ENCODE measurements around the gene MAN1C1.

Gene MAN1C1

DNA sequence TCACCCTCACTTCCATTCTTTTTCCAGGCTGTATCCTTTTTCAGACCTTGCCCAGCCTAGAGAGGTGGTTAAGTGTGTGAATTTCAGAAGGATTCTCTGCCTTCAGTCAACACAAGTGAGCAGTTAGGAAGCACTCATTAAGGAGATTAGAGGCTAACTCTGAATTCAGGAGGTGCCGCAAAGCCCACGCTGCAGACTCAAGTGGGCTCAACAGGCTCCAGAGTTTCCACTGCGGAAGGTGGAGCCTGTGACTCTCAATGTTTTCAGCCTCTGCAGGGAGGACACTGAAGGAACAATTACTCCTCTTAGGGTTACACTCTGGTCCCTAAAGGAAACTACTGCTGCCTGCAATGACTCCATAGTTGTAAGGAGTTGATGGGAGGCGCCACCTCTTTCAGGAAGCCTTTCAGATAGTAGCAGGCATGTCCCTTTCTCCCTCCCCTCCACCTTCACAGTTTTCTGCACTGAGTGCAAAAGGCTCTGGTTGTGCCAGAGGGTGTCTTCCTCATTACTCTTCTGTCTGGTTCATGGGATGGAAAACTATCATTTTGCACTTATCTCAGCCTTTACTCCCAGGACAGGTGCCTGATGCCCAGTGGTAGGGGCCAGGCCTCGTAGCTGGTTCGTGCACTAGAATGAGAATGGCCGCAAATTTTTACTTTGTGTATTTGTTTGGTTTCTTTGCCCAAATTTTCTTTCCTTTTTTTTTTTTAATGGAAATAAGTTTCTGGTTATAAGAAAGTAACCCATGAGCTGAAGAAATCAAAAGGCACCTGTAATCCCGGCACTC is 128.2 kb downstream of the MAN1C1 start:
- no peaks in the 10 kb centered on the region for H3K4me1 ChIP-seq (ENCODE audit: control insufficient read depth in 1 of 2, insufficient read depth in 1 of 2, low read depth in 1 of 2, low read length in 1 of 2)
- H3K36me3 ChIP-seq: no peaks in the 10 kb centered on the region
- no peaks in the 10 kb centered on the region for H3K27me3 ChIP-seq
- H3K4me3 ChIP-seq (ENCODE audit: low read depth in 1 of 2, low read length in 1 of 2): no peak overlapping the region
- H3K9me3 ChIP-seq: no peaks in the 10 kb centered on the region
- TF ChIP-seq, protein P1, sequence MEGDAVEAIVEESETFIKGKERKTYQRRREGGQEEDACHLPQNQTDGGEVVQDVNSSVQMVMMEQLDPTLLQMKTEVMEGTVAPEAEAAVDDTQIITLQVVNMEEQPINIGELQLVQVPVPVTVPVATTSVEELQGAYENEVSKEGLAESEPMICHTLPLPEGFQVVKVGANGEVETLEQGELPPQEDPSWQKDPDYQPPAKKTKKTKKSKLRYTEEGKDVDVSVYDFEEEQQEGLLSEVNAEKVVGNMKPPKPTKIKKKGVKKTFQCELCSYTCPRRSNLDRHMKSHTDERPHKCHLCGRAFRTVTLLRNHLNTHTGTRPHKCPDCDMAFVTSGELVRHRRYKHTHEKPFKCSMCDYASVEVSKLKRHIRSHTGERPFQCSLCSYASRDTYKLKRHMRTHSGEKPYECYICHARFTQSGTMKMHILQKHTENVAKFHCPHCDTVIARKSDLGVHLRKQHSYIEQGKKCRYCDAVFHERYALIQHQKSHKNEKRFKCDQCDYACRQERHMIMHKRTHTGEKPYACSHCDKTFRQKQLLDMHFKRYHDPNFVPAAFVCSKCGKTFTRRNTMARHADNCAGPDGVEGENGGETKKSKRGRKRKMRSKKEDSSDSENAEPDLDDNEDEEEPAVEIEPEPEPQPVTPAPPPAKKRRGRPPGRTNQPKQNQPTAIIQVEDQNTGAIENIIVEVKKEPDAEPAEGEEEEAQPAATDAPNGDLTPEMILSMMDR (IDR thresholded peaks at IDR 0.05): no peak
- no peak overlapping the region for H3K27ac ChIP-seq

DNA sequence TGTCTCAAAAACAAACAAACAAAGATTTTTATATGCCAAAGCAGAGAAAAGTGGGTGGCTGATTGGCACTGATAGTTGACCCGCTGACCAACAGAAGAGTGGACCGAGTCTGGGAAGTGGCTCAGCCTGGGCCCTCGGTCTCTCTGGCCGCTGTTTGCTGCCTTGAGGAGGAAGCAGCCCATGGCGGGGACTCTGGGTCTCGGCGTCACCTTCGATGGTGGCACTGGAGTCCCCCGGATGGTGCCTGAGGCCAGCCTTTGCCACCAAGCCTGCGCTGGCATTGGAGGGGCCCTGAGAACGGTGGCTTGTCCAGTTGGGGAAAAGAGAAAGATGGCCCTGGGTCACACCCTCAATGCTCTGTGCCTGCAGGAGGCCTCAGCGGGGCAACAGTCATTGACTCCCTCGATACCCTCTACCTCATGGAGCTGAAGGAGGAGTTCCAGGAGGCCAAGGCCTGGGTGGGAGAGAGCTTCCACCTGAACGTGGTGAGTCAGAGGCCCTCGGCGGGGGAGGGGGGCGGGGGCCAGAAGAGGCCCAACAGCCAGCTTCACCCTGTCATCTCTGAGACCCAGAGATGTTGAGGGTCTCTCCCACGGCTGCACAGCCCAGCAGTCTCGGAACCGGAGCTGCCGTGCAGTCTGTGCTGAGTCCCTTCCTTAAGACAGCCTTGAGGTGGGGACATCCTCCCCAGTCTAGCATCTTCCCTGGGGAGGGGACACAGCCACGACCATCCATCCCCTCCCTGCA is 129.9 kb downstream of the MAN1C1 start:
- H3K27ac ChIP-seq: no peak overlapping the region
- H3K4me1 ChIP-seq (ENCODE audit: control insufficient read depth in 1 of 2, insufficient read depth in 1 of 2, low read depth in 1 of 2, low read length in 1 of 2): no peaks in the 10 kb centered on the region
- TF ChIP-seq, protein P1 (IDR thresholded peaks at IDR 0.05): no peak
- H3K36me3 ChIP-seq: no peaks in the 10 kb centered on the region
- H3K4me3 ChIP-seq (ENCODE audit: low read depth in 1 of 2, low read length in 1 of 2): no peak overlapping the region
- H3K9me3 ChIP-seq: no peaks in the 10 kb centered on the region
- no peaks in the 10 kb centered on the region for H3K27me3 ChIP-seq

DNA sequence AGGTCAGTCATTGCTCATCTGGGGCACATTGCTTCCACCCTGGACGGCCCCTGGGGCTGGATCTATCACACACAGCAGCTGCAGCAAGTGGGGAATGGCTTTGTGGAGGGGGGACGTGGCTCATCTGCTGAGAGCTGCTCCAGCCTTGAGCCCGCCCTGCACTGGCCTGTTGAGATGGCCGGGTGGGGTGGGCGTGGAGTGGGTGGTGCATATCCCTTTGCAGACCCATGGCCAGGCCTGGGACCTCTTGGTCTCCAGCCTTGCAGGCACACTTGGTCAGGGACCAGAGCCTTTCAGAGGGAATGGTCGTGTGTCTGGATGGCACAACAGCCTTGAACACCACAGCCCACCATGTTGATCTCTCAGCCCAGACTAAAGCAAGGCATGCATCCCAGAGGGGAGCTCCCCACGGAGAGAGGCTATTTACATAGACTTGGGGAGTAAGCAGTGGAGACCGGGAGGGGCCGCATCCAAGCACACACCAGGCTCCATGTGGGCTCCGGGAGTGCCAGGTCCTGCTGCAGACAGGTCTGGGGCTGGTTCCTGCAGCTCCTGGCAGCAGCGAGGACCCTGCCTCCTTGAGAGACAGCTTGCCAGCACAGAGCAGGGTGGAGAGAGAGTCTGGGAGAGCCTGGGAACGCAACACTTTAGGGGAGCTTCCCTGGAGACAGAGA is 130.6 kb downstream of the MAN1C1 start:
- H3K4me3 ChIP-seq (ENCODE audit: low read depth in 1 of 2, low read length in 1 of 2): no peak overlapping the region
- H3K4me1 ChIP-seq (ENCODE audit: control insufficient read depth in 1 of 2, insufficient read depth in 1 of 2, low read depth in 1 of 2, low read length in 1 of 2): no peaks in the 10 kb centered on the region
- H3K36me3 ChIP-seq: no peaks in the 10 kb centered on the region
- TF ChIP-seq, protein P1 (IDR thresholded peaks at IDR 0.05): no peak
- H3K27me3 ChIP-seq: no peaks in the 10 kb centered on the region
- no peak overlapping the region for H3K27ac ChIP-seq
- H3K9me3 ChIP-seq: no peaks in the 10 kb centered on the region

DNA sequence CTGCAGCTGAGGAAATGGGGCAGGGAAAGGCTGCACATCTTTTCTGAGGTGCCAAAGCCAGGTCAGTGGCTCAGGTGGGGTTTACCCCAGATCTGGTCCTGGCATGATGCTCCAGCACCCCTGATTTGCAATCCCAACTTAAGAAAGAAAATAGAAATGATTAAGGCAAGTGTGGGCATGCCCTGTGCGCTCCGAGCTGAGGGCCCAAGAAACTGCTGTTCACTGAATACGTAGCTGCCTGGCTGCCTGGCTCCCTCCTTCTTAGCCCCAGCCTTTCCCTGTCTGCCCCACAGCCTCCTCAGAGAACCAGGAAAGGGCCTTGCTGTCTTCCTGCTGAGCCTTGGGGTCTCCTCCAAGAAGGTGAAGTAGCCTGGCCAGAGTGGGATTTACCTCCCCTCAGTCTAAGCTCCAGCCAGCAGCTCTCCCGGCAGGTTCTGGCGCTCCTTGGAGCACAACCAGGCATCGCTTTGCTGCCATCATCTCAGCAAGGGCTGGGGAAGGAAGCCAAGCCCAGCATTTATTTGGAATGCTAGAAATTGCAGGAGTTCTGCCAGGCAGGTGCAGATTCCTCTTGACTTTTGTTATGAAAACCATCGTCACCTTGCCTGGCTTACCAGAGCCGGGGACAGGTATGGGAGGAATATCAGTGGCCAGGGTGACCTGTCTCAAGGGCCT is 132.1 kb downstream of the MAN1C1 start:
- no peaks in the 10 kb centered on the region for H3K9me3 ChIP-seq
- no peaks in the 10 kb centered on the region for H3K4me1 ChIP-seq (ENCODE audit: control insufficient read depth in 1 of 2, insufficient read depth in 1 of 2, low read depth in 1 of 2, low read length in 1 of 2)
- H3K4me3 ChIP-seq (ENCODE audit: low read depth in 1 of 2, low read length in 1 of 2): no peak overlapping the region
- TF ChIP-seq, protein P1 (IDR thresholded peaks at IDR 0.05): no peak
- no peak overlapping the region for H3K27ac ChIP-seq
- H3K36me3 ChIP-seq: no peaks in the 10 kb centered on the region
- H3K27me3 ChIP-seq: no peaks in the 10 kb centered on the region

DNA sequence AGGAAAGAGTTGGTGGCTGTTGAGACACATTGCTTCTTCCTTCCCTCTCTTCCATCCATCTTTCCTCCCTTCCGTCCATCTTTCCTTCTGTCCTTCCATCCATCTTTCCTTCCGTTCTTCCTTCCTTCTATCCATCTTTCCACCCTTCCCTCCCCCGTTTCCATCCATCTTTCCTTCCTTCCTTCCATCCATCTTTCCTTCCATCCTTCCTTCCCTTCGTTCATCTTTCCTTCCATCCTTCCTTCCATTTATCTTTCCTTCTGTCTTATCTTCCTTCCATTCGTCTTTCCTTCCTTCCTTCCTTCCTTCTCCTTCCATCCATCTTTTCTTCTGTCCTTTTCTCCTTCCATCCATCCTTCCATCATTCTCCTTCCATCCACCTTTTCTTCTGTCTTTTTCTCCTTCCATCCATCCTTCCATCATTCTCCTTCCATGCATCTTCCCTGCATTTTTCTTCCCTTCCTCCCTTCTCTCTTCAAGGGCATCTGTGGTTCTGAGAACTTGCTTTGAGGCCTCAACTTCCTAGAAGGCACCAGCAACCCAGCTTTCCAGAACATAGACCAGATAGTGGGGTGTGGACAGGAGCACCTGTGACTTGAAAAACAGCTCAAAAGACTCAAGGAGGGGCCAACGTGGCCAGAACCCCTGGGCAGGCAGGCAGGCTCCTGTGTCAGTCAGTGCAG is 134.5 kb downstream of the MAN1C1 start:
- Histone ChIP-seq H3K36me3 (no peaks in the 10 kb centered on the region), H3K9me3 (no peaks in the 10 kb centered on the region), H3K4me1 (ENCODE audit: control insufficient read depth in 1 of 2, insufficient read depth in 1 of 2, low read depth in 1 of 2, low read length in 1 of 2) (no peaks in the 10 kb centered on the region), H3K27ac (no peak overlapping the region), H3K27me3 (no peaks in the 10 kb centered on the region), H3K4me3 (ENCODE audit: low read depth in 1 of 2, low read length in 1 of 2) (no peak overlapping the region)
- TF ChIP-seq, protein P1 (IDR thresholded peaks at IDR 0.05): no peak
